ENCODE results near the gene PLEKHG5.
A peak's percentile ranks its signal among the peaks of the same experiment; 100 is the strongest.
"Not testable (repeated sequence)": the region's sequence is repeated elsewhere in the genome, so short reads cannot be mapped to it uniquely, and the experiment has no call there.

Gene PLEKHG5

DNA sequence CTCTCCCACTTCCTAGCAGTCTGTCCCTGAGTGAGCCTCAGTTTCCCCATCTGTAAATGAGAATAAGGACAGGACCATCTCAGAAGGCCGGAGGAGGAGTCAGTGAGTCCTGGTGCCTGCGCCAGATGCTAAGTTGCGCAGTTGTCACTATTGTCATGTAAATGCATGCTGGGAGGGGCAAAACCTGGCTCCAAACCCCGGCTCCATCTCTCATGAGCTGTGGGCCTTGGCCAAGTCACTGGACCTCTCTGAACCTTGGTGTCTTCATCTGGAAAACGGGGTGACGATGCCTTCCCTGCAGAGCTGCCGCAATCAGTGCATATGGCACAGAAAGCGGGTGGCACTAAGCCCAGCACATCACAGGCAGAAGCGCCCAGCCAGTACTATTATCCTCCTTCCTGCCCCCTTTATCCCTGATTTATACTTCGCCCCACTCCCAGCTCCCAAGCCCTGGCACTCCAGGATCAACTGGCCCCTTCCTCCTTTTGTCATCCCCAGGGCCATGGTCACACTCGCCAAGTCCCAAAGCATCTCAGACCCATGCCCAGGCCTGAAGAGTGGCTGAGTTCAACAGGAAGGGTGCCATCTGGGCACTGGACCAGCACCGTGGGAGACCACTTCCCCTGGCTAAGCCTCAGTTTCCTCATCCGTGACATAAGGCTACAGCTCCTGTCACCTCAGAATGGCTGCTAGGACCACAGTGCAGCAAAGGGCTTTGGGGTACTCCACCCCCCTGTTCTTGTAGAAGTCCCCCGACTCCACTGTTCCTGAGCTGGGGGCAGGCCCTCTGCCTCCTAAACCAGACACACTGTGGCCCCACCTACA is 4.3 kb upstream of the PLEKHG5 start:
- DNase-seq (ENCODE audit: low spot score): no peak

DNA sequence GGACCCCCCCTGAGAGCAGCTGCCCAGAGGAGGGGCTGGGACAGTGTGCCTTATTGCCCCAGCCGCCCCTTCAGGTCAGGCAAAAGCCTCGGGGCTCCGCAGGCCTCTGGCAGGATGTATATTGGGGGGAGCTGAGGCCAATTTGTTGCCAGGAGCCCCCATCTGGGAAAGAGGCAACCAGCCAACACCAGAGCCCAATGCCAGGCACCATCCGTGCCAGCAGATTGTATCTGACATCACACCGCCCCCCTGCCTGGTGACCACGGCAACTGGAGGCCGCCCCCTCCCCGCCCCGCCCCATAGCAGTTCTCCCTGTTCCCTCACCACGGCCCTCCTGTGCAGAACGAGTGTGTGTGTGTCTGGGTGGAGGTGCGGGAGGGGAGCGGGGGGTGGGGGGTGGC is 3.6 kb upstream of the PLEKHG5 start:
- DNase-seq (ENCODE audit: low spot score): no peak

DNA sequence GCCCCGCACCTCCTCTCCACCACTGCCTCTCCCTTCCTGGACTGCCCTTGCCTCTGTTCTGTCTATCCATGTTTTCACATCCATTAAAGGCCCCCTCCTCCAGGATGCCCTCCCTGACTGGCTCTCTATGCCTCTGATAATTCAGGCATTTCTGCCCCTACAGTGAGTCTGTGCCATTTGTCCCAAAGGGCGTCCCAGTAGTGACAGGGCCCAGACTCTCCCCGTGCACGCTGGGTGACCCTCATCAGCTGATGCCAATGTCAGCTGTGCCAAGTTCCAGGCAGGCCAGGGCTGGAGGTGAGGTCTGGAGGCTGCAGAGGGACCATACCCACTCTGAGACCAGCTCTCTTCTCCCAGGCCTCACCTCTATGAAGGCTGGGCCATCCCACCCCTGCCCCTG is 3.2 kb upstream of the PLEKHG5 start:
- DNase-seq (ENCODE audit: low spot score): no peak

DNA sequence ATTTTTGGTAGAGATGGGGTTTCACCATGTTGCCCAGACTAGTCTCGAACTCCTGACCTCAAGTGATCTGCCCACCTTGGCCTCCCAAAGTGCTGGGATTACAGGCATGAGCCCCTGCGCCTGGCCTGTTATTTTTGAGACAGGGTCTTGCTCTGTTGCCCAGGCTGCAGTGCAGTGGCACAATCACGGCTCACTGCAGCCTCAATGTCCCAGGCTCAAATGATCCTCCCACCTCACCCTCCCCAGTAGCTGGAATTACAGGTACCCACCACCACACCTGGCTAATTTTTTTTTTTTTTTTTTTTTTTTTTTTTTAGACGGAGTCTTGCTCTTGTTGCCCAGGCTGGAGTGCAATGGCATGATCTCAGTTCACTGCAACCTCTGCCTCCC is 2.4 kb upstream of the PLEKHG5 start:
- not testable (repeated sequence) for DNase-seq (ENCODE audit: low spot score)

DNA sequence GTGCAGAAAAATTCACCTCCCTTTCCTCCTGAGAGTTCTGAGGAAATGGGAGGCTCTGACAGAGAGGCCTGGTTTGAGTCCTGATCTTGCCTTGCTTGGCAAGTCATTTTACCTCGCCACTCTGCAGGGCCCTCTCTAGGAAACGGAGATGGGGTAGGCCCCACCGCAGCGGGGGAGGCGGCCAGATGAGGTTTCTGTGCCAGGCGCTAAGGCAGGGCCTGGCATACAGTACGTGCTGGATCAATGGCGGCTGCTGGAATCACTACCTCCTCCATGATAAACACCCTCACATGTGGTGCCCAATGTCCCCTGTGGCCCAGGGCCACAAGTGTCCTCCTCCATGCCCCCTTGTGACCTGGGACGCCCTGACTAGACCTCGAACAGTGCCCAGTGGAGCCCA is 499 bp upstream of the PLEKHG5 start:
- DNase-seq (ENCODE audit: low spot score): no peak

DNA sequence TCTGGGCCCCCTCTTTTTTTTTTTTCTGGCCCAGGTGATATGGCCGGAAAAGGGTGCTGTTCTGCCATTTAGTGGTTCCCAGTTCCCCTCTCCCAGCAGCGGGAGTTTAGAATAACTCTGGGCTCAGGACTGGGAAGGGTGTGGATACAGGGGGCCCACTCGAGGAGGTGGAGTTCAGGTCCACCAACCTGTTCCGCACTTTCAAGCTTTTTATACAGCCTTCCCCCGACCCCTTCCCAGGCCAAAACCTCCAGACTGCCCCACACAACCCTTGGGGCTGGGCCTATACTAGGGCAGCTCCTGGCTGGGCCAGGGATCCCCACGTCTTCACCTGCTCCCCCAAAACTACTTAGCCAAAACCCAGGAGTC is 402 bp downstream of the PLEKHG5 start:
- DNase-seq (ENCODE audit: low spot score): no peak

DNA sequence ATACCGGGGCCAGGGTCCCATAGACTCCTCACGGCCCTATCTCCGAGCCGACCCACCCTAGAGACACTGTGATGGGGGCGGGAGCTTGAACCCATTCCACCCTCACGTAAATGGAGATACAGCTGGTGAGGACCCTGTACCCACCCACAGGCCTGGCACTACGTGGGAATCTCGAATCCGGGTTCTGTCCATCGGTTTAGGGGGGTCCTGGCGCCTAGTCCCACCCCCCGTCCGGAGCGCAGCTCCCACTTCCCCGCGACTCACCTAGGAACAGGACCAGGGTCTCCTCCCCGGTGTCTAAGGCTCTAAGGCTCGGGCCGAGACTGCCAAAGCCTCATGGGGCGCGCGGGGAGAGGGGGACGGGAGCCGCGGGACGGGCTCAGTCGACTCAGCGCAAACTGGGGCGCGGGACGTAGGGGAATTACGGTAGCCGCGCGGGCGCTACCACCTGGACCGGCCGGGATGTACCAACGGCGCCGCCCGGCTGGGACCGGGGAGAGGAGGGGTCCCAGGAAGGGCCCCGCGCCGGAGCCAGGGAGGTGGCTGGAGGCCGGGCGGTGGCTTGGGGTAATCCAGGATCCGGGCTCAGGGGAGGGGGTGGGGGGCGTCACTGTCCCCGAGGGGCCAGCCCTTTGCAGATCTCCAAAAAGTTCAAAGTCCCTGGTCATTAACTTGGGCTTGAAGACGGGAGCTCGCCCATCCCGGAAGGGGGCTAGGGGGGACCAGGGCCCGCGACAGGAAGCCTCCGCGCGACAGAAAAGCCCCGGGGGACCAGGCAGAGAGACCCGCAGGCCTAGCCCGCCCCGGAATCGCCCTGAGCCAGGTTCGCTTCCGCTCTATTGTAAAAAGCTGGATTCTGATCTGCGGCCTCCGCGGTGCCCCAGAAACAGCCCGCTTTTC is 1.0 kb downstream of the PLEKHG5 start:
- peak; percentile 74 for DNase-seq (ENCODE audit: low spot score)

DNA sequence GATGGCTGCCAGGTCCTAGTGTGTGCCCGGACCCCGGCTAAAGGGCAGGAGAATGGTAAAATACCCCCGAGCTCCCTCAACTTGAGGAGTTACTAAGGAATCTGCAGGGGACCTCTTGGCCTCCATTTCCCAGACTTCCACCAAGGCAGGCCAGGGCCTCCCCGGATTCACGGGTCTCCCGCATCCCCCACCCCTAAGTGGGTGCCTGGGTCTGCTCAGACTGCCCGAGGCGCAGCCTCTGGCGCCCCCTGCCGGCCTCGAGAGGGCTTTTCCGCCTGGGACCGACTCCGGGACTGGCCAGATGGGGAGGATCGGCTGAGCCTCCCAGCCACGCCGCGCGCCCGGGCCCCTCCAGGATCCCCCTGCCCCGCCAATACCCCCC is 1.7 kb downstream of the PLEKHG5 start:
- DNase-seq (ENCODE audit: low spot score): peak; percentile 88

DNA sequence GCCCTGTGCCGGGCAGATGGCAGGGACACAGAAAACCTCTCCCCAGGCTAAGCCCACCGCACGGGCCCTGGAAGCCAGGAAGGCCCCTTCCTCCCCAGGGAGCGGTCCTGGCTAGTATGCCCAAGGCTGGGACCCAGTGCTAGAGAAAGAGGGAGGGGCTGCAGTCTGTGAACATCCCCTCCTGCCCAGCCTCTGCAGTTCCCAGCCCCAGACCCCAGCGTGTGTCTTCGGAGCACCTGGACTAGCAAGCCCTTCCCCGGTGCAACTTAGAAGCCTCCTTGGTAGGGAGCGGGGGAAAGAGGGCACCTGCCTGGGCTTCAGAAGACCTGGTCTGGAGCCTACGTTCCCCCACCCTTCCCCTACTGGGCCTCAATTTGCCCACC is 2.1 kb downstream of the PLEKHG5 start:
- no peak for DNase-seq (ENCODE audit: low spot score)

DNA sequence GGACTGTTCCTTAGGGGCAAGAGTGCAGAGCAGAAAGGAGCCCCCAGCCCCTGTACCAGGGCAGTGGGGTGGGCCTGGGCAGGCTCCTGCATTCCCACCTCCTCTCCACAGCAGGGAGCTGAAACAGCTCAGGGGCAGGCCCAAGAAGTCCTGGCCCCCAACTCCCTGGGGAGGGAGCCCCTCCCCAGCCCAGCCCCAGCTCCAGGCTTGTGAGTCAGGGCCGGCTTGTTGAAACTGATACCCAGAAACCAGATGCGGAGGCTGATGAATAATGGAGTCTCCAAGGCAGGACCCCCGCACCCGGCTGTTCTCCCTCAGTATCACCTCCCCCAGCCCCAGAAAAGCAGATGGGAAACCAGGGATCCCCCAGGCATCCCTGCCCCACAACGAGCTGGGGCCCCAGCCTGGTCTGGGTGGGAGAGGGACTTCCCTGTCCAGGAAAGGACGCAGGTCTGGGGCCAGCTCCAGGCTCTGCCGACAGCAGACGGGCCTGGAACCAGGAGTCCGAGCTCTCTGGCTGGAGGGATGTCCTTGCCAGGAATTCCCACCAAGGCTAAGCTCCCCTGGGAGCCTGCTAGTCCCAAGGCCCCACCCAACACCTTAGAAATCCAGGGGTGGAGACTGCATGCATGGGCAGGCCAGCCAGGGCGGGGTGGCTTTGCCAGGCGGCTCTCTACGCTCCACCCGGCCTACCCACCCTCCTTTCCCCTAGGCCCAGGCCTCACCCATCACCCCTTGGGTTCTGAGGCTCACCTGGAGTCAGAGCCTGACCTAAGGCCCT is 2.7 kb downstream of the PLEKHG5 start:
- no peak for DNase-seq (ENCODE audit: low spot score)

DNA sequence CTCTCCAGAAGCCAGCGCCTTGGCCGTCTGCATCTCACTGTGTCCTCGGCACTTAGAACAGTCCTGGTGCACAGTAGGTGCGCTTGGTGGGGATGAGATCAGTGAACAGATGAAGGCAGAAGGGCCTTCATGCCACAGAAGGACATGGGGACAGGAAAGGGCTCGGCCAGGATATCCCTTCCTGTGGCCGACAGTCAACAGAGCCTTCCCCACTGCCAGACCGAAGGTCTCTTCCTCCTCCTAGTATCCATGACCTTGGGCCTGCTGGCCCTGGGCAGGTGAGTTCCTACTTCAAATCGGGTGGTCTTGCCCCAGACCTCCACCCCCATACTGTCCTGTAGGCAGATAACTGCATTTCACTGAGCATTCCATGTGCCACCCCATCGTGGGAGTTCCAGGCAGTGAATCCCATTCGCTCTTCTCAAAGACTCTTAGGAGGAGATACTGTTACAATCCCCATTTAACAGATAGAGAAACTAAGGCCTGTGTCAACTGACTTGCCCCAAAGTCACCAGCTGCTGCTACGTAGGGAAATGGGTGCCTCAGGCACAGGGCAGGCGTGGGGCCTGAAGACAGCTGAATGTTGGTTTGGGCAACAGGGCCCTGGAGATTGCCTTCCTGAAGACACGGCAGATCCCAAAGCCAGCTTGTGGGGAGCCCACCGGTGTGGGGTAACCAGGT is 3.5 kb downstream of the PLEKHG5 start:
- no peak for DNase-seq (ENCODE audit: low spot score)

DNA sequence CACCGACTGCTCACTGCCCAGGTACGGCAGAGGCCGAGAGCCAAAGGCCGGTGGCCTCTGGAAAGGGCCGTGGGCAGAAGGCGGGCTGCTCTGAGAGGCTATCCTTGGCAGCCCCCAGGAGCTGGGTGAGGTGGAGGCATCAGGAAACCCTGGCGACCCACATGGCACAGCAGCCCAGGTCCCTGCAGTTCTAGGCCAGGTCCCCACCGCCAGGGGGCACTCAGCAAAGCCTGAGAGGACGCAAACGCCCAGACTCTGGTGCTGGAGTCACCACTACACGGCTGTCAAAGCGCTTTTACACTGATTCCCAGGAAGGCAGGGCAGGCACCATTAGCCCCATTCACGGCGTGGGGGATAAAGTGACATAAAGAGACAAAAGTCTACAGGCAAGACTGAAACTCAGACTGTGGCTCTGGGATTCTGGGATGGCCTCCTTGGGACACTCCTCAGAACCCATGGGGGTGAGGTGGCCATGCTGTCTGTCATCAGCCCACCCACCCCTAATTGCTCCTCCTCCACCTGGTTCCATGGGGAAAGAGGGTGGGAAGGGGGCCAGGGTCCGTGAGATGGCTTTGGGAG is 4.9 kb downstream of the PLEKHG5 start:
- peak; percentile 81 for DNase-seq (ENCODE audit: low spot score)

DNA sequence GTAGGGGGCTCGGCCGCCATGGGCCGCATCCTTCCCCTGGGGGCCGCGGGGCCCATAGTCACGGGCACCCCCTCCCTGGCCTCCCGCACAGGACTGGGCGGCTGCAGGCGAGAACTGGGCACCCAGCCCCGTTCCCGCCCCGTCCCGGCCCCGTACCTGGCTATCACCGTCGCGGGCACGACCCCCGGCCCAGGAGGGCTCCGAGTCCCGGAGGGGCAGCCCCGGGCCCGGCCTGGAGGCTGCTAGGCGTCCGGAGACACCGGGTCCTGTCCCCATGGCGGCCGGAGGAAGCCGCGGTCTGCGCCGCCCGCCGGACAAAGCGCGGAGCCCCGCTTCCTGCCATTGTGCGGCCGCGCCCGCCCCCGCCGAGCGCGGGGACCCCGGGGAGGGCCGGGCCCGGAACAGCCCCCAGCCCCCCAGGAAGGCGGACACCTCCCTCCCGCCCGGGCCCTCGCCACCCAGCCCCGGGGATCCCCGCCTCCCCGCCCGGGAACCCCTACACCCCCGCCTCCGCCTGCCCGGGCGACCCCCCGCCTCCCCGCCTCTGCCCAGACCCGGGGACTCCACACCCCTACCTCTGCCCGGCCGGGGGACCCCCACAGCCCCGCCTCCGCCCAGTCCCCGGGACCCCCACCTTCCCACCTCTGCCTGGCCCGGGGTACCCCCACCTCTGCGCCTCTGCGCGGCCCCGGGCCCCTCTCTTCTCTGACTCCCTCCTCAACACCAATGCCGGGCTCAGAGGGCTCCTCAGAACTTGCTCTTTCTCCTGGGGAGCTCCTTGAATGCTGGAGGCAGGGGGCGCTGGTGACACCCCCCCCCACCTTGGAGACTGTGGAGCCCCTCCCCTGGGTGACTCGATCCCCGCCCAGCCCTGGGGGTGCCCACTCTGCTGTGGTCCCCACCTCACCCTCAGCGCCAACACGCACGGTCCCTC is 6.0 kb downstream of the PLEKHG5 start:
- no peak for DNase-seq (ENCODE audit: low spot score)

DNA sequence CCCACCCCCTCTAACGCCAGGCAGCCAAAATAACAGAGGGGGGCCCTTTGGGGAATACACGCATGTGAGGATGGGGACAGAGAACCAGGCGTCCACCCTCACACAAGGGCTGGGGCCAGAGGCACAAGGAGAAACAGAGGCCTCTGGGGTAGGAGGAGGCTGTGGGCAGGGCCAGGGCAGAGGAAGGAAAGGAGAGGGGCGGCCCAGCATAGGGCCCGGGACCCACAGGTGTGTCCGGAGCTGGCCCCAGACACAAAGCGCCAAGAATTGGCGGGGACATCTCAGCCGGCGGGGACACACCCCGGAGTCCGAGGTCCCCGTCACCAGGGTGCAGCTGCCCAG is 6.7 kb downstream of the PLEKHG5 start:
- no peak for DNase-seq (ENCODE audit: low spot score)

DNA sequence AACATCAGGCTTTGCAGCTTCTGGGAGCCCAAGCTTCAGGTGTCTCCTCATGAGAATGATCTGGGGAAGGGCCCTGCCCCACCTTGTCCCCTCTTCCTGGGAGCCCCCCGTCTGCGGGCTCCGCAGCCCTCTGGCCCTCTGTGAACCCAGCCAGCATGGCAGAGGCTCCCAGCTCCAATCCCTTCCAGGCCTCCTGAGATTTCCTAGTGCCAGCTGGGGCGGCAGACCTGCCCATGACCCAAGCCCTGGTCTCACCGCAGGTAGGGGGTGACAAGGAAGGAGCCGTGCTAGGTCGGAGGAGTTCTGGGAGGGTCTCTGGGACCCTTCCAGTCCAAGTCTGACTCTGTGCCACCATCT is 7.7 kb downstream of the PLEKHG5 start:
- DNase-seq (ENCODE audit: low spot score): no peak

DNA sequence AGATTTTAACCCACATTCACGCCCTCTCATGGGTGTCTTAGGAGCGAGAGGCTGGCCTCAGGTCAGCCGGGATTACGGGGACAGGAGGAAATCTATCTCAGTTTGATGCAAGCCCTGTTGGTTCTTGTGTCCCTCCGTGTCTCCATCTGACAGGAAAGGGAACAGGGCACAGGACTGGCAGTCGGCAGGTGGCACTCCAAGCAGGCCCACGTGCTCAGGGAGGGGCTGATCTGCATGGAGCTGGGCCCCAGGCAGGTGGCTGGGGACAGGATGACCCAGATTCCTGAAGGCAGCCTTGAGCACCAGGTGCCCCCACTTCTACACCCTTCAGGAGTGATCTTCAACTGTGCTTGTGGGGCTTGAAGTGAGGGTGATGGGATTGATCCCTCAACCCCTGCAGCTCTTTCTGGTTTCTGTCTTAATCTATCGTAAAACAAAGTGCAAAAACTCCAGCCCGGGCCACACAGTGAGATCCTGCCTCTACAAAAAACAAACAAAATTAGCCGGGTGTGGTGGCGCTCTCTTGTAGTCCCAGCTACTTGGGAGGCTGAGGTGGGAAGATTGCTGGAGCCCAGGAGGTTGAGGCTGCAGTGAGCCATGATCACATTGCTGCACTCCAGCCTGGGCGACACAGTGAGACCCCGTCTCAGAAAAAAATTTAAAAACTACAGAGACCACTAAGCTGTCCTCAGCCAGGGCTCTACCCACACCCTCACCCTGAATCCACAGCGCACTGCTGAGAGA is 8.3 kb downstream of the PLEKHG5 start:
- DNase-seq (ENCODE audit: low spot score): no peak

DNA sequence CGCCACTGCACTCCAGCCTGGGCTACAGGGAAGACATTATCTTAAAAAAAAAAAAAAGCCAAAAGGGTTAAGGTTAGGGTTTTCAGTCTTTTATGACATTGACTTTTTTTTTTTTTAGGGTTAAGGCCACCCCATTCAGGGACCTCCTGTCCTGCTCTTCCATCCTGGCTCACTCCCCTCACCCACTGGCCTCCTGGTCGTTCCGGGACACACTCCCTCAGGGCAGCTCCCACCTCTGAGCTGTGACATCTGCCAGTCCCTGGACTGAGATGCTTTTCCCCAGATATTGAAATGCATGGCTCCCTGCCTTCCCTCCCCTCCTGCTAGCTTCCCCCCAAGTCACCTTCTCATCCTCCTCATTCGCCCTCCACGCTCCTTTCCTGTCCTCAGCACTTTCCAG is 9.6 kb downstream of the PLEKHG5 start:
- no peak for DNase-seq (ENCODE audit: low spot score)

DNA sequence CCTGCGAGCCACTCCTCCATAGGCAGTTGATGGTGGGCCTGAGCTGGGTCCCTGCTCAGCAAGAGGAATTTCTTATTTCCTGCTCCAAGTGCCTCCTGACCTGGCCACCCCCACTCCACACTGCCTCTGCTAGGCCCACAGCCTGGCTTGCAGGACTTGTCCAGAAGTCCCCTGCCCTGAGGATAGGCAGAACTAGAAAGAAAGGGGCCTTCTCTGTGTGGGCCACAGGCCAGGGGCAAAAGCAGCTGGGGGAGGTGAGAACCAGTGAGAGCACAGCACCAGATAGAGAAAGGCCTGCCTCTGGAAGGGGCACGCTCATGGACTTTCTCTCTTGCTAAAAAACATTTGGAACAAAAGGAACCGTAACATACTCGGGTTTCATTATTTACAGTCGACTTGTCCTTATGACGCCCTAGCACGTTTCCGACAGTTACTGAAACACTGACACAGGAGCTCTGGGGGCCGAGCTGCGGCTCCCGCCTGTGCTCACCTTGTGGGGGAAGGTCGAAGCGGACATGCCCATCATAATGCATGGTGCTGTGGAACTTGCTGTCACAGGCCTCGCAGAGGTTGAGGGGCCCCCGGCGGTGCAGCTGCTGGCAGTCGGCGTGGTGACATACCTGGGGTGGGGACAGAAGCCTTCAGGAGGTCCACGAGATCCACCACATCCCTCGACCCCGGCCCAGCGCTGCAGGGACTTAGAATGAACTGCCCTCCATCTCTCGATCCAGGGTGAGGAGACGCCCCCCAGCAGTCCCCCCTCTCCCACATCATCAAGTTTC is 14.2 kb downstream of the PLEKHG5 start:
- no peak for DNase-seq (ENCODE audit: low spot score)

DNA sequence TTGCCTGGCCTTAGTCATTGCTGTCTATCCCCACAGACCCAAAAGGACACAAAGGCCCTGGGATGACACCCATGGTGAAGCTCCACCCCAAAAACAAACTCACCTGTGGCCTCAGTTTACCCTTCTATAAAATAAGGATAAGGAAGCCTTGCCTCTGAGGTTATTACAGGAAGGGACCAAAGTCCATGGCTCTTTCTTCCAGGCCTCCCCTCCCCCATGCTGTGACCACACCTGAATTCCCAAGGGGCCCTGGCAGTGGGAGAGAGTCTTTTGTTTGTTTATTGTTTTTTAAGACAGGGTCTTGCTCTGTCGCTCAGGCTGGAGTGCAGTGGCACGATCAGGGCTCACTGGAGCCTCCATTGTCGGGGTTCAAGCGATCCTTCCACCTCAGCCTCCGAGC is 15.0 kb downstream of the PLEKHG5 start:
- no peak for DNase-seq (ENCODE audit: low spot score)

All from germinal center (tissue), 1 donor.